Retinal pigment epithelial cell (primary cell): ENCODE results near the gene CTSW.

Source experiments
- DNase-seq: peaks from one replicate; pipeline ENCODE4 v3.0.0-alpha.2; 2010; ENCODE audit warnings: low read depth
- H3K4me3 ChIP-seq: 2 replicates; pipeline ENCODE4 v1.5.1; 2011; ENCODE audit warnings: mild to moderate bottlenecking, low read length, control low read depth, moderate library complexity
- CTCF ChIP-seq: conservative IDR thresholded peaks from 2 replicates; pipeline ENCODE4 v1.5.1; 2011; ENCODE audit warnings: low read depth, low read length, control low read depth, inconsistent platforms

The CTSW gene

GRCh38 chr11:65880027-65880426 lies 390 bp downstream of the CTSW start:
- H3K4me3 ChIP-seq: no peak overlapping the region
- DNase-seq: no peak
- TF ChIP-seq CTCF: no peak

GRCh38 chr11:65880844-65881421 lies 1.3 kb downstream of the CTSW start:
- H3K4me3 ChIP-seq: no peak overlapping the region
- no peak for TF ChIP-seq CTCF
- no peak for DNase-seq

GRCh38 chr11:65882120-65883057 lies 2.8 kb downstream of the CTSW start:
- no peak for DNase-seq
- TF ChIP-seq CTCF: no peak
- H3K4me3 ChIP-seq: no peak overlapping the region

DNA sequence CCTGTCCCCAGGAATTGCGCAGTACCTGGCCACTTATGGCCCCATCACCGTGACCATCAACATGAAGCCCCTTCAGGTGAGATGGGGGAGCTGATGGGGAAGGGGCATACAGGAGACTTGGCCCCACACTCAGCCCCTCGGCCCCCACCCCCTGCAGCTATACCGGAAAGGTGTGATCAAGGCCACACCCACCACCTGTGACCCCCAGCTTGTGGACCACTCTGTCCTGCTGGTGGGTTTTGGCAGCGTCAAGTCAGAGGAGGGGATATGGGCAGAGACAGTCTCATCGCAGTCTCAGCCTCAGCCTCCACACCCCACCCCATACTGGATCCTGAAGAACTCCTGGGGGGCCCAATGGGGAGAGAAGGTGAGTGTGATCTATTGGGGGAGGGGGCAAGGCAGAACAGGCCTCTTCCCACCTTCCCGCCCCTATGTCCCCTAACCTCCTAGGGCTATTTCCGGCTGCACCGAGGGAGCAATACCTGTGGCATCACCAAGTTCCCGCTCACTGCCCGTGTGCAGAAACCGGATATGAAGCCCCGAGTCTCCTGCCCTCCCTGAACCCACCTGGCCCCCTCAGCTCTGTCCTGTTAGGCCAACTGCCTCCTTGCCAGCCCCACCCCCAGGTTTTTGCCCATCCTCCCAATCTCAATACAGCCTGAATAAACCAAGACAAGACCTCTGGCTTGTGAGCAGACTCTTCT lies 3.6 kb downstream of the CTSW start:
- no peak overlapping the region for H3K4me3 ChIP-seq
- TF ChIP-seq CTCF: no peak
- no peak for DNase-seq

DNA sequence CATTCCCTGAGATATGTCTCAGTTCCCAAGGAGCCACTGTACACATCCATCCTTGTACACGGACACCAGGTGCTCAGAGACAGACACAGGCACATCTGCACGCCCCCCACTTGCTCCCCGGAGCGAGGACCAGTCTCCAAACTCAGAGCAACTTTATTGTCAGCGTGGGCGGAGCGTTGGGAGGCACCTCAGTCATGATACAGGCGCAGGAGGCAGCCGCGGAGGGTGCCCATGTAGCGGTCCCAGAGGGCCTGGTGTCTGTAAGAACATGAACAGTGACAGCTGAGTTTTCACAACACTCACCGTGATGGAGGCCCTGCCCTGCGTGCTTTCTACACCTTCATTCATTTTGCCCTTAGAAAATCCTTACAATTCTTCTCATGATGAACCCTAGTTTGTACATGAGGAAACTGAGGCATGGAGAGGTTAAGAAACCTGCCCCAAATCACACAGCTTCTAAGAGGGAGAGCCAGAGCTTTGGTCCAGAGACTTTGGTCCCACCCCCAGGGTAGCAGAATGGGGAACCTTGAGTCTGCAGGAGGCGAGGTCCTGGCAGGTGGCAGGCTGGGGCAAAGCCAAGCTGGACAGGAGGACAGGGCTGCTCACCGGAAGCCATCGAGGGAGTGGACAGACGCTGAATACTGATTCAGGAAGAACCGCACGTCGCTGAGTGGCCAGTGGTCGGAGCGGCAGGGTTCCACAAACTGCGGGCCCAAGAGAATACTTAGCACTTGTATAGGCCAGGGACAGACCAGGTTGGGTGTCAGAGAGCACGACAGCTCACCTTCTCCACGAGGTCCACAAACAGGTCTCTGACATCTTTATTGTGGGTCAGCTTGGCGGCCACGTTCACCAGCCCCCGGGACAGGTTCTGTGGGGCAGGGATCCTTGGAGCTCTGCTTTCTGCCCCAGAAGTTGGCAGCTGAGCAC lies 4.4 kb downstream of the CTSW start:
- TF ChIP-seq CTCF: no peak
- H3K4me3 ChIP-seq: no peak overlapping the region
- DNase-seq: no peak

GRCh38 chr11:65884716-65885092 lies 5.1 kb downstream of the CTSW start:
- TF ChIP-seq CTCF: peak; percentile 100
- no peak for DNase-seq
- no peak overlapping the region for H3K4me3 ChIP-seq
